Esophagus muscularis mucosa (tissue), 3 donors: ENCODE results near the gene PDE4D.

Experiments used
- CTCF ChIP-seq, 3 experiments: fragments of 200-600 bp in 2 of 3; fragments of 450-650 bp in 1 of 3; sonication (generic) in 2 of 3; IDR thresholded peaks; one replicate each; pipeline ENCODE4 v1.5.1; 2017 to 2019; ENCODE audit warnings: antibody characterized with exemption in 3 of 3, mild to moderate bottlenecking in 2 of 3, moderate library complexity in 1 of 3
- POLR2AphosphoS5 ChIP-seq, 2 donors: sonication (generic); formaldehyde crosslinking; IDR thresholded peaks; one replicate each; pipeline ENCODE4 v1.6.1; 2017; ENCODE audit warnings: antibody characterized with exemption in 2 of 2

GRCh38 chr5:59496524-59497134, 396.9 kb downstream of the PDE4D start:
- TF ChIP-seq CTCF (IDR thresholded peaks at IDR 0.05) (no peak), POLR2AphosphoS5 (IDR thresholded peaks at IDR 0.05) (no peak)
